ENCODE measurements around the gene EXOSC10. TPM values are rescaled to one million over a fixed set of nuclear protein-coding genes. Genes with fewer than 3 reads are reported as not detected.

Gene EXOSC10
- total and polyA plus RNA-seq, 2 experiments from 2014 or later, result 52.3 to 69.3 TPM

- no peak overlapping the region for H3K27ac ChIP-seq
- no peak for DNase-seq (ENCODE audit: low read depth in 1 of 2, low spot score in 1 of 2)
- H3K4me3 ChIP-seq, result peak overlapping the region; percentile 95
- no peaks in the 10 kb centered on the region for H3K9me3 ChIP-seq (ENCODE audit: low read depth)
- no peak for TF ChIP-seq CTCF (IDR thresholded peaks at IDR 0.05; ENCODE audit: low read depth, low read length)
- peaks cover 3% of the 10 kb centered on the region for H3K4me1 ChIP-seq (ENCODE audit: low read depth)
- H3K36me3 ChIP-seq, result peaks cover 7% of the 10 kb centered on the region
- H3K27me3 ChIP-seq, result no peaks in the 10 kb centered on the region
Measured at GRCh38 chr1:11059155-11059967, 40.3 kb downstream of the EXOSC10 start.

GRCh38 chr1:11058595-11059154 is 41.0 kb downstream of the EXOSC10 start:
- Histone ChIP-seq H3K36me3 (peaks cover 7% of the 10 kb centered on the region), H3K27ac (no peak overlapping the region), H3K9me3 (ENCODE audit: low read depth) (no peaks in the 10 kb centered on the region), H3K27me3 (no peaks in the 10 kb centered on the region), H3K4me1 (ENCODE audit: low read depth) (peaks cover 3% of the 10 kb centered on the region), H3K4me3 (peak overlapping the region; percentile 95)
- no peak for DNase-seq (ENCODE audit: low read depth in 1 of 2, low spot score in 1 of 2)
- TF ChIP-seq CTCF (IDR thresholded peaks at IDR 0.05; ENCODE audit: low read depth, low read length), result no peak

DNA sequence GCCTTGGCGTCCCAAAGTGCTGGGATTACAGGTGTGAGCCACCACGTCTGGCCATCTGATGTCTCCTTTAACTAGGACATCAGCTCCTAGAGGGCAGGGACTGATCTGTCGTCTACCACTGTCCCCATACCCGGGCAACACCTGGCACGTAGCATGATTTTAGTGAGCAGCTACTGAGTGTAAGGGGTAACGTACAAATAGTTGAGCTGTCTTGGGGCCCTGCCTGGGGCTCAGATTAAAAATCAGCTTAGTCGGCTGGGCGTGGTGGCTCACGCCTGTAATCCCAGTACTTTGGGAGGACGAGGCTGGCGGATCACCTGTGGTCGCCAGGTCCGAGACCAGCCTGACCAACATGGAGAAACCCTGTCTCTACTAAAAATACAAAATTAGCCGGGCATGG is 41.6 kb downstream of the EXOSC10 start:
- no peaks in the 10 kb centered on the region for H3K9me3 ChIP-seq (ENCODE audit: low read depth)
- no peak overlapping the region for H3K4me3 ChIP-seq
- no peaks in the 10 kb centered on the region for H3K27me3 ChIP-seq
- no peak overlapping the region for H3K27ac ChIP-seq
- TF ChIP-seq CTCF (IDR thresholded peaks at IDR 0.05; ENCODE audit: low read depth, low read length), result no peak
- H3K36me3 ChIP-seq, result peaks cover 7% of the 10 kb centered on the region
- DNase-seq (ENCODE audit: low read depth in 1 of 2, low spot score in 1 of 2), result no peak
- H3K4me1 ChIP-seq (ENCODE audit: low read depth), result peaks cover 3% of the 10 kb centered on the region

DNA sequence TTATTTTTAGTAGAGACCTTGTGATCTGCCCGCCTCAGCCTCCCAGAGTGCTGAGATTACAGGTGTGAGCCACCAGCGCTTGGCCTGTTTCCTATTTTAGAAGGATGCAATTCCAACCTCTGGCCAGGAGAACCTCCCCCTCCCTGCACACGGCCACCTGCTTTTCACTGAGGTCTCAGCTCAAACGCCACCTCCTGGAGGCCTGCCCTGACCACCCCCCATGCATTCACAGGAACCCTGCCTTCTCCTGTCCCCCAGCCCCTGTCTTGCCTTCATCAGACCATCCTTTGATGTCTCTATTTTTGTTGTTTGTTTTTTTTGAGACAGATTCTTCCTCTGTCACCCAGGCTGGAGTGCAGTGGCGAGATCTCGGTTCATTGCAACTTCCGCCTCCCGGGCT is 42.2 kb downstream of the EXOSC10 start:
- no peaks in the 10 kb centered on the region for H3K27me3 ChIP-seq
- TF ChIP-seq CTCF (IDR thresholded peaks at IDR 0.05; ENCODE audit: low read depth, low read length), result no peak
- no peak for DNase-seq (ENCODE audit: low read depth in 1 of 2, low spot score in 1 of 2)
- H3K4me1 ChIP-seq (ENCODE audit: low read depth), result peaks cover 3% of the 10 kb centered on the region
- no peaks in the 10 kb centered on the region for H3K9me3 ChIP-seq (ENCODE audit: low read depth)
- H3K27ac ChIP-seq, result no peak overlapping the region
- H3K36me3 ChIP-seq, result peaks cover 7% of the 10 kb centered on the region
- H3K4me3 ChIP-seq, result no peak overlapping the region

- DNase-seq (ENCODE audit: low read depth in 1 of 2, low spot score in 1 of 2), result no peak
- TF ChIP-seq CTCF (IDR thresholded peaks at IDR 0.05; ENCODE audit: low read depth, low read length), result no peak
- H3K27ac ChIP-seq, result no peak overlapping the region
- H3K4me1 ChIP-seq (ENCODE audit: low read depth), result peaks cover 3% of the 10 kb centered on the region
- peaks cover 7% of the 10 kb centered on the region for H3K36me3 ChIP-seq
- no peaks in the 10 kb centered on the region for H3K27me3 ChIP-seq
- H3K9me3 ChIP-seq (ENCODE audit: low read depth), result no peaks in the 10 kb centered on the region
- no peak overlapping the region for H3K4me3 ChIP-seq
Measured at GRCh38 chr1:11056504-11056903, 43.2 kb downstream of the EXOSC10 start.
